Activated T-helper 2 cell treated with anti-CD3 and anti-CD28 coated beads, Interferon-gamma antibody, Interleukin-2, Interleukin-4, amounts not matched to agents 10 μg/mL and 5 μg/mL and 100 μg/mL, durations not matched to agents 14 hours and 24 hours and 36 hours (primary cell): Measurements from ENCODE around the gene MCRIP2. TPM values are rescaled to one million over a fixed set of nuclear protein-coding genes. Genes with fewer than 3 reads are reported as not detected.

Experiments used
- DNase-seq: peaks from one replicate; pipeline ENCODE4 v3.0.0; 2021; ENCODE audit warnings: low spot score
- H3K27ac Mint-ChIP-seq: one replicate; pipeline ENCODE4 v1.8.0; 2021; ENCODE audit warnings: mixed read lengths
- H3K27me3 Mint-ChIP-seq: one replicate; pipeline ENCODE4 v1.8.0; 2021; ENCODE audit warnings: low read depth, mixed read lengths
- H3K36me3 Mint-ChIP-seq: one replicate; pipeline ENCODE4 v1.8.0; 2021; ENCODE audit warnings: low read depth, mixed read lengths
- H3K4me1 Mint-ChIP-seq: one replicate; pipeline ENCODE4 v1.8.0; 2021; ENCODE audit warnings: low read depth, mixed read lengths
- H3K4me3 Mint-ChIP-seq: one replicate; pipeline ENCODE4 v1.8.0; 2021; ENCODE audit warnings: low read depth, mild to moderate bottlenecking, moderate library complexity, mixed read lengths
- H3K9me3 Mint-ChIP-seq: one replicate; pipeline ENCODE4 v1.8.0; 2021; ENCODE audit warnings: mixed read lengths
- intact Hi-C: fragments of 100-400 bp; cut with micrococcal nuclease; formaldehyde crosslinking; loops from one replicate; pipeline ENCODE4 v1.15.1; 2023
- total RNA-seq: library from RNA; stranded (reverse); gene quantifications from 2 replicates; pipeline ENCODE4 v1.2.3, GENCODE V29; 2022

MCRIP2 gene
- total RNA-seq, 1 donor from 2014 or later = 62.6 TPM

GRCh38 chr16:640614-641013 is 1.0 kb upstream of the MCRIP2 start:
- H3K4me1 Mint-ChIP-seq = peaks cover 6% of the 10 kb centered on the region
- H3K27ac Mint-ChIP-seq = no peak overlapping the region
- DNase-seq = no peak
- H3K27me3 Mint-ChIP-seq = no peaks in the 10 kb centered on the region
- H3K36me3 Mint-ChIP-seq = peaks cover 15% of the 10 kb centered on the region
- intact Hi-C loops = loop anchor here (1.0 to 10.0 kb wide), 2 partner anchors 9 to 974 kb away; partner anchors contain the start of genes CRAMP1, IFT140 and WDR90
- H3K4me3 Mint-ChIP-seq = peak overlapping the region; percentile 72
- no peaks in the 10 kb centered on the region for H3K9me3 Mint-ChIP-seq

- peaks cover 5% of the 10 kb centered on the region for H3K4me1 Mint-ChIP-seq
- no peaks in the 10 kb centered on the region for H3K27me3 Mint-ChIP-seq
- peak; percentile 29 for DNase-seq
- intact Hi-C loops = loop anchor here (10.0 kb wide), 1 partner anchor 972 kb away; the partner anchor contains the start of genes CRAMP1 and IFT140
- H3K36me3 Mint-ChIP-seq = peaks cover 16% of the 10 kb centered on the region
- H3K27ac Mint-ChIP-seq = no peak overlapping the region
- H3K4me3 Mint-ChIP-seq = peak overlapping the region; percentile 75
- H3K9me3 Mint-ChIP-seq = no peaks in the 10 kb centered on the region
Observed at GRCh38 chr16:642189-643049, 791 bp downstream of the MCRIP2 start.

GRCh38 chr16:643050-643368 is 1.4 kb downstream of the MCRIP2 start:
- no peak for DNase-seq
- H3K4me3 Mint-ChIP-seq = peak overlapping the region; percentile 75
- no peaks in the 10 kb centered on the region for H3K9me3 Mint-ChIP-seq
- no peak overlapping the region for H3K27ac Mint-ChIP-seq
- peaks cover 4% of the 10 kb centered on the region for H3K4me1 Mint-ChIP-seq
- intact Hi-C loops = loop anchor here (10.0 kb wide), 1 partner anchor 972 kb away; the partner anchor contains the start of genes CRAMP1 and IFT140
- H3K36me3 Mint-ChIP-seq = peaks cover 16% of the 10 kb centered on the region
- no peaks in the 10 kb centered on the region for H3K27me3 Mint-ChIP-seq

GRCh38 chr16:644556-644955 is 2.9 kb downstream of the MCRIP2 start:
- Mint-ChIP-seq H3K4me3 (peak overlapping the region; percentile 72), H3K4me1 (peaks cover 4% of the 10 kb centered on the region), H3K27ac (no peak overlapping the region), H3K36me3 (peaks cover 16% of the 10 kb centered on the region), H3K27me3 (no peaks in the 10 kb centered on the region), H3K9me3 (no peaks in the 10 kb centered on the region)
- intact Hi-C loops = loop anchor here (10.0 kb wide), 1 partner anchor 970 kb away; the partner anchor contains the start of genes CRAMP1 and IFT140
- no peak for DNase-seq

GRCh38 chr16:645852-646678 is 4.4 kb downstream of the MCRIP2 start:
- Mint-ChIP-seq H3K36me3 (peaks cover 16% of the 10 kb centered on the region), H3K4me3 (no peak overlapping the region), H3K4me1 (peaks cover 4% of the 10 kb centered on the region), H3K27me3 (no peaks in the 10 kb centered on the region), H3K9me3 (no peaks in the 10 kb centered on the region), H3K27ac (no peak overlapping the region)
- intact Hi-C loops = loop anchor here (10.0 kb wide), 1 partner anchor 969 kb away; the partner anchor contains the start of genes CRAMP1 and IFT140
- DNase-seq = no peak

- peaks cover 4% of the 10 kb centered on the region for H3K4me1 Mint-ChIP-seq
- H3K9me3 Mint-ChIP-seq = no peaks in the 10 kb centered on the region
- no peak for DNase-seq
- intact Hi-C loops = loop anchor here (10.0 kb wide), 1 partner anchor 968 kb away; the partner anchor contains the start of genes CRAMP1 and IFT140
- H3K27ac Mint-ChIP-seq = no peak overlapping the region
- H3K36me3 Mint-ChIP-seq = peaks cover 16% of the 10 kb centered on the region
- no peaks in the 10 kb centered on the region for H3K27me3 Mint-ChIP-seq
- H3K4me3 Mint-ChIP-seq = no peak overlapping the region
Observed at GRCh38 chr16:646679-647172, 5.1 kb downstream of the MCRIP2 start.

- Mint-ChIP-seq H3K4me1 (peaks cover 4% of the 10 kb centered on the region), H3K9me3 (no peaks in the 10 kb centered on the region), H3K27me3 (no peaks in the 10 kb centered on the region), H3K27ac (no peak overlapping the region), H3K36me3 (peaks cover 16% of the 10 kb centered on the region), H3K4me3 (no peak overlapping the region)
- intact Hi-C loops = loop anchor here (10.0 kb wide), 1 partner anchor 967 kb away; the partner anchor contains the start of genes CRAMP1 and IFT140
- DNase-seq = no peak
Observed at GRCh38 chr16:647173-647902, 5.7 kb downstream of the MCRIP2 start.

GRCh38 chr16:648071-648780 is 6.6 kb downstream of the MCRIP2 start:
- H3K4me1 Mint-ChIP-seq = peaks cover 4% of the 10 kb centered on the region
- peaks cover 16% of the 10 kb centered on the region for H3K36me3 Mint-ChIP-seq
- H3K27me3 Mint-ChIP-seq = no peaks in the 10 kb centered on the region
- DNase-seq = no peak
- peak overlapping the region; percentile 82 for H3K4me3 Mint-ChIP-seq
- no peaks in the 10 kb centered on the region for H3K9me3 Mint-ChIP-seq
- peak overlapping the region; percentile 74 for H3K27ac Mint-ChIP-seq
- intact Hi-C loops = loop anchor here (10.0 kb wide), 1 partner anchor 967 kb away; the partner anchor contains the start of genes CRAMP1 and IFT140

GRCh38 chr16:648781-649589 is 7.4 kb downstream of the MCRIP2 start, which contains the start of gene WDR90:
TSS of gene WDR90 (plus strand) at chr16:649365. CDS start at chr16:649417, 52 bp downstream.
- Mint-ChIP-seq H3K4me1 (peaks cover 4% of the 10 kb centered on the region), H3K27me3 (no peaks in the 10 kb centered on the region), H3K36me3 (peaks cover 10% of the 10 kb centered on the region), H3K9me3 (no peaks in the 10 kb centered on the region), H3K27ac (peak within 1 kb of the TSS; percentile 74), H3K4me3 (peak within 1 kb of the TSS; percentile 82)
- intact Hi-C loops = loop anchor here (1.0 to 10.0 kb wide), 2 partner anchors 8 to 966 kb away; partner anchors contain the start of genes CRAMP1, IFT140 and MCRIP2
- peak; percentile 91 for DNase-seq

- peaks cover 6% of the 10 kb centered on the region for H3K36me3 Mint-ChIP-seq
- no peak for DNase-seq
- H3K27ac Mint-ChIP-seq = no peak overlapping the region
- intact Hi-C loops = loop anchor here (1.0 to 10.0 kb wide), 2 partner anchors 8 to 965 kb away; partner anchors contain the start of genes CRAMP1, IFT140 and MCRIP2
- no peaks in the 10 kb centered on the region for H3K27me3 Mint-ChIP-seq
- no peaks in the 10 kb centered on the region for H3K9me3 Mint-ChIP-seq
- H3K4me1 Mint-ChIP-seq = peaks cover 3% of the 10 kb centered on the region
- peak overlapping the region; percentile 72 for H3K4me3 Mint-ChIP-seq
Observed at GRCh38 chr16:649631-650030, 8.0 kb downstream of the MCRIP2 start.

- Mint-ChIP-seq H3K27me3 (no peaks in the 10 kb centered on the region), H3K27ac (no peak overlapping the region), H3K36me3 (no peaks in the 10 kb centered on the region), H3K4me1 (peaks cover 2% of the 10 kb centered on the region), H3K4me3 (no peak overlapping the region), H3K9me3 (no peaks in the 10 kb centered on the region)
- intact Hi-C loops = no loop called here
- no peak for DNase-seq
Observed at GRCh38 chr16:651844-652243, 10.2 kb downstream of the MCRIP2 start.
